Activated CD4-positive, alpha-beta T cell treated with anti-CD3 and anti-CD28 coated beads for 48 hours (primary cell): Measurements from ENCODE around the gene APOC3.
"Not testable (repeated sequence)": the region's sequence is repeated elsewhere in the genome, so short reads cannot be mapped to it uniquely, and the experiment has no call there.

Experiments used
- DNase-seq: peaks from one replicate; pipeline ENCODE4 v3.0.0-alpha.2; 2020

Gene APOC3

DNA sequence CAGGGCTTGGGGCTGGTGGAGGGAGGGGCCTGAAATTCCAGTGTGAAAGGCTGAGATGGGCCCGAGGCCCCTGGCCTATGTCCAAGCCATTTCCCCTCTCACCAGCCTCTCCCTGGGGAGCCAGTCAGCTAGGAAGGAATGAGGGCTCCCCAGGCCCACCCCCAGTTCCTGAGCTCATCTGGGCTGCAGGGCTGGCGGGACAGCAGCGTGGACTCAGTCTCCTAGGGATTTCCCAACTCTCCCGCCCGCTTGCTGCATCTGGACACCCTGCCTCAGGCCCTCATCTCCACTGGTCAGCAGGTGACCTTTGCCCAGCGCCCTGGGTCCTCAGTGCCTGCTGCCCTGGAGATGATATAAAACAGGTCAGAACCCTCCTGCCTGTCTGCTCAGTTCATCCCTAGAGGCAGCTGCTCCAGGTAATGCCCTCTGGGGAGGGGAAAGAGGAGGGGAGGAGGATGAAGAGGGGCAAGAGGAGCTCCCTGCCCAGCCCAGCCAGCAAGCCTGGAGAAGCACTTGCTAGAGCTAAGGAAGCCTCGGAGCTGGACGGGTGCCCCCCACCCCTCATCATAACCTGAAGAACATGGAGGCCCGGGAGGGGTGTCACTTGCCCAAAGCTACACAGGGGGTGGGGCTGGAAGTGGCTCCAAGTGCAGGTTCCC lies at the start of gene APOC3:
TSS of gene APOC3 (plus strand) at position 383 of the 659 bp plus-strand sequence. CDS start 676 bp downstream, outside the sequence.
- no peak for DNase-seq

GRCh38 chr11:116782728-116783127 lies 47.0 kb upstream of the APOC3 start:
- peak; percentile 28 for DNase-seq

- DNase-seq: no peak
Observed at GRCh38 chr11:116786326-116786725, 43.4 kb upstream of the APOC3 start.

- DNase-seq: no peak
Observed at GRCh38 chr11:116786966-116787365, 42.7 kb upstream of the APOC3 start.

DNA sequence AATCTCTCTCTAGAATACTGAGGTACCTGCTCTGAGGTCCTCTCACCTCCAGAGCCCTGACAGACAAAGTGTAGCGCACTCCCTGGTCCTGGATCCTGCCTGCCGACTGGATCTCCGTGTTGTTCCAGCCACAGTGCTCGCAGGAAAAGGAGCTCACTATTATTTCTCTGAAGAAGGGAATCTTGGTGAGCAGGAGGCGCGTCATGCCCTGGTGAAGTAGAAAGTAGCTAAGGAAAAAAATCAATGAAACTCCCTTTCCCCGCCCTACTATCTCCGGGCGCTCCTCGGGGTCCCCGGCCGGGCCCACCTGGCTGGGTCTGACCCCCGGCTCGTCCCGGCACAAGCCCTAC lies 42.3 kb upstream of the APOC3 start:
- DNase-seq: no peak

GRCh38 chr11:116787786-116788486 lies 41.8 kb upstream of the APOC3 start, which contains the start of gene ZPR1:
Gene ZPR1 (minus strand): TSS chr11:116788023. CDS start chr11:116787990, 33 bp downstream.
- peak; percentile 88 for DNase-seq

DNA sequence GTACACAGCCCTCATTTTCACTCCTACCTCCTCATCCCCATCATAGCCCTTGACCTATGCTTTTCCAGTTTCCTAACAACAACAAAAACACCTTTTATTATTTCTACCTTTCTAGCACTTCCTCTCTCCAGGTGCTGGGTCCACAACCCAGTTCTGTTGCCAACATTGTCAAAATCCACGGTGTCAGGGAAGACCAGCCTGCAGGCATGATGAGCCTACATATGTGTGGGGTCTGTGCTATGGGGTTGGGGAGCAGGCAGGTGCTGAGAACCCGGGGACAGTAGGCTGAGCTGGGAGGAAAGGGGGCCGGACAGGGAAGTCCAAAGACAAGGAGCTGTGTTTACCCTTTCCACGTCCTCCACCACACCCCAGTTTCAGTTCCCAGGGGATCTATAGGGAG lies 41.2 kb upstream of the APOC3 start:
- DNase-seq: no peak

GRCh38 chr11:116788975-116789374 lies 40.7 kb upstream of the APOC3 start:
- DNase-seq: no peak

DNA sequence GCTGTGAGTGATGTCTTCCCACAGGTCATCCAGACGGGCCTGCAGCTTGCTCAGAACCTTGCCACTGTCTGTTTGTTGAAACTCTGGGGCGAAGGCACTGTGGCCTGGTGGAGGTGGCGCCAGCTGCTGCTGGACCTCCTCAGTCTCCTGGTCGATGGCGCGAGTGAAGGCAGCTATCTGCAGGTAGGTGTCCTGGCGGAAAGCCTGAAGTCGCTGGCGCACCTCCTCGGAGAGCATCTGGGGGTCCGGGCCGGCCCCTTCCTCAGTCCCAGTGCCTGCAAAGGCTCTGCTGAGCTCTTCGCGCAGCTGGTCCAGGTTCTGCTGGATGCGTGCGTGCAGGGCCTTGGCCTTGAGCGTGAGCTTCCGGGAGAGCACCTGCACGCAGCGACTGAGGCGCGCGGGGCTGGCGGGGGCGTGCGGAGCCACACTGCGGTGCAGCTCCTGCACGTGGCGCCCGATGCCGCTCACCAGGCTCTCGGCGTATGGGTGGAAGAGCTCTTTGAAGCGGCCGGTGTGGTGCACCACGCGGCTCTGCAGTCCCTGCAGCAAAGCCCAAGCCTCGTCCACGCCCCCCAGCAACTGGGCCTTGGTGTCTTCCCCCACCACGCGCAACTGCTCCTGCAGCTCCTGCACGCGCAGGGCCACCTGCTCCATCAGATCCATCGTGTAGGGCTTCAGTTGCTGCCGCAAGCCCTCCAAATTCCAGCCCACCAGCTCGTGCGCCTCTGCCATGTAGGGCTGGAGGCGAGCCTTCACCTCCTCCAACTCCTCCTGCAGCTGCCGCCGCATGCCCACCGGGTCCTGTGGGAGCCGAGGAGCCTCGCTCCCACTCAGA lies 39.3 kb upstream of the APOC3 start:
- no peak for DNase-seq

DNA sequence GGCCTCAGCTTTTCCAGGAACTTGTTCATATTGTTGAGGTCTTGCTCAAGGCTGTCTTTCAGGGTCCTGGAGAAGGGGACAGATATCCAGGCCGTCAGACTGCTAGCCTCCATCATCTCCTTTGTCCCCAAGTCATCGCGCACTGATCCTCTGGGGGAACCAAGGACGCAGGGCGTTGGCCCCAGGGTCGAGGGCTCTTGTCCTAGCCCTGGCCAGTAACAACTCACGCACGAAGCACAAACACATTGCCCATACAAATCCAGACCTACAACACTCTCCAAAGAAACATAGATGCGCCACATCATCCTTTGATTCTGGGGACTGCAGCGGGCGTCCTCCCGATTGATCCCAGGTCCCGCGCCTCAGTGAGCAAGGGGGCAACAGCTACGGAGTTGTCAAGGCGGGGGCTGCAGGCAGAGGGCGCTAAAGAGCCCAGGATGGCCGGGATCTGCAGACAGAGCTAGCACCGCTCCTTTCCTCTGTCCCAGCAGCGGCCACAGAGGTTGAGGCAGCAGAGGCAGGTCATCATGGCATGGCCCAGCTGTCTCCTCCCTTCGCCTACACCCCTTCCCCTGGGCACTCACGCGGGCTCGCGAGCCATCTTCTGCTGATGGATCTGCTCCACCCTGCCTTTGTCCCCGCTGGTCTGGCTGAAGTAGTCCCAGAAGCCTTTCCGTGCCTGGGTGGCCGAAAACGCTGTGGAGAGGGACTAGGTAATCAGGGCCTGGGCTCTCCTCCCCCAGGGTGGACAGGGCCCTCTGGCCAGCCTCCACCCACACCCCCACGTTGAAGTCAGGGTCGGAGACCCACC lies 38.5 kb upstream of the APOC3 start:
- peak; percentile 86 for DNase-seq

GRCh38 chr11:116791813-116792143 lies 37.9 kb upstream of the APOC3 start, which contains the start of gene APOA5:
Gene APOA5 (minus strand): TSS chr11:116791879. CDS start chr11:116791860, 19 bp downstream.
- DNase-seq: no peak

- no peak for DNase-seq
Observed at GRCh38 chr11:116792144-116792868, 37.4 kb upstream of the APOC3 start.

- no peak for DNase-seq
Observed at GRCh38 chr11:116792869-116793771, 36.6 kb upstream of the APOC3 start.

DNA sequence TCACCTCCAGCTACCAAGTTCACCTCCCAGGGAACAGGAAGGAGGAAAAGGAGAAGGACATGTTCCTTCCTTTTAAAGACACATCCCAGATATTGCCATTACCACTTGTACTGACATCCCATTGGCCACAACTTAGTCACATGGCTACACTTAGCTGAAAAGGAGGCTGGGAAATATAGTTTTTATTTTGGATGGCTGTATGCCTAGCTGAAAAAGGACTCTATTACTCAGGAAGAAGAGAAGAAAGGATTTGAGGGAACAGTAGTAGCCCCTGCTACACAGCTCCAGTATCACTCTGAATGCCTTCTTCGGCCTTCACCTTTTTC lies 36.0 kb upstream of the APOC3 start:
- DNase-seq: no peak

GRCh38 chr11:116794851-116795250 lies 34.9 kb upstream of the APOC3 start:
- no peak for DNase-seq

DNA sequence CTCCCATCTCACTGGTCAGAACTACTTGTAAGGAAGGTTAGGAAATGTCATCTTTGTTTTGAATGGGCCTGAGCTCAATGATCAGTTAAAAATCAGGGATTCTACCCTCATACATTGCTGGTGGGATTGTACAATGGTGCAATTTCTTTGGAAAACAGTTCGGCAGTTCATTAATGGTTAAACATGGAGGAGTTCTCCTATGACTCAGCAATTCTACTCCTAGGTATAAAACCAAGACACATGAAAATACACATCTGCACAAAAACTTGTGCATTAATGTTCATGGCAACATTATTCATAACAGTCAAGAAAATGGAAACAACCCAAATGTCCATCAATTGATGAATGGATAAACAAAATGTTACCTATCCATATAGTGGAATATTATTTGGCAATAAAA lies 33.2 kb upstream of the APOC3 start:
- no peak for DNase-seq

DNA sequence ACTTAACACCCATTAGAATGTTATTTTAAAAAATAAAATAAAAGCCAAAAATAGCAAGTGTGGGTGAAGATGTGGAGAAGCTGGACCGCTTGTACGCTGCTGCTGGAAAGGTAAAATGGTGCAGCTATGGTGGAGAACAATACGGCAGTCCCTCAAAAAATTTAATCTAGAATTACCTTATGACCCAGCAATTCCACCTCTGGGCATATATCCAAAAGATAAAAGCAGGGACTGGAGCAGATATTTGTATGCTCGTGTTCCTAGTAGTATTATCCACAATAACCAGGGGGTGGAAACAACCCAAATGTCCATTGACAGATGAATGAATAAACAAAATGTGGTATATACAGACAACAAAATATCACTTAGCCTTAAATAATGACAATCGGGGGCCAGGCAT lies 31.9 kb upstream of the APOC3 start:
- DNase-seq: no peak

GRCh38 chr11:116798368-116798767 lies 31.3 kb upstream of the APOC3 start:
- DNase-seq: no peak

GRCh38 chr11:116800610-116801009 lies 29.1 kb upstream of the APOC3 start:
- no peak for DNase-seq

DNA sequence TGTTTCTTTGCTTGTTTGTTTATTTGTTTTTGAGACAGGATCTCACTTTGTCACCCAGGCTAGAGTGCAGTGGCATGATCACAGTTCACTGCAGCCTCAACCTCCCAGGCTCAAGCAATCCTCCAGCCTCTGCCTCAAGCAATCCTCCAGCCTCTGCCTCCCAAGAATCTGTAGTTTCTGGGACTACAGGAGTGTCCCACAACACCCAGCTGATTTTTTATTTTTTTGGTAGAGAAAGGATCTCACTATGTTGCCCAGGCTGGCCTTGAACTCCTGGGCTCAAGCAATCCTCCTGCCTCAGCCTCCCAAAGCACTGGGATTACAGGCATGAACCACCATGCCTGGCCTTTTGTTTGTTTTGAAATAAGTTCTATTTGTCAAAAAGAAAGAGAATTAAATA lies 28.0 kb upstream of the APOC3 start:
- not testable (repeated sequence) for DNase-seq

DNA sequence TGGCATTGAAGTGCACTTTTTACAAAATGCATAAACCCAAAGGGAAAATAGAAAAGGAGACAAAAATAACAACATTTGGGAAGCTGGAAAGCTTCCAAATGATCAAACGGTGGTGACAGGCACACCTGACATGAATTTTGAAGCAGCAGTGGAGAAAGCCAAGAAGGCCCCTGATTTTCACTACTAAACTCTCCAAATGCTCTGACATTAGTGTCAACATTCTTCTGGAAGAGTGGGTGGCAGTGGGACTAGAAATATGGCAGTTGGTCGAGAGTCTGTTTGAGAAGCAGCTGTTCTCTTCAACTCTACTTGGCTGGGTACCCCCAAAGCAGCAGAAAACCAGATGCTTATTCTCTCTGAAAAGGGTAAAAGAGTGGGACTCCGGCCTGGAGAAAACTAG lies 25.7 kb upstream of the APOC3 start:
- DNase-seq: no peak
